GM19324 (cell line): Measurements from ENCODE around the gene CA11.
"Not testable (repeated sequence)": the region's sequence is repeated elsewhere in the genome, so short reads cannot be mapped to it uniquely, and the experiment has no call there.

Experiments
- ATAC-seq: cut with Tn5 transposase; IDR thresholded peaks from one replicate; pipeline ENCODE4 v1.9.1; 2021; ENCODE audit warnings: mild to moderate bottlenecking, moderate library complexity; ENCODE audit not compliant: unreplicated experiment, low FRiP score

The CA11 gene

DNA sequence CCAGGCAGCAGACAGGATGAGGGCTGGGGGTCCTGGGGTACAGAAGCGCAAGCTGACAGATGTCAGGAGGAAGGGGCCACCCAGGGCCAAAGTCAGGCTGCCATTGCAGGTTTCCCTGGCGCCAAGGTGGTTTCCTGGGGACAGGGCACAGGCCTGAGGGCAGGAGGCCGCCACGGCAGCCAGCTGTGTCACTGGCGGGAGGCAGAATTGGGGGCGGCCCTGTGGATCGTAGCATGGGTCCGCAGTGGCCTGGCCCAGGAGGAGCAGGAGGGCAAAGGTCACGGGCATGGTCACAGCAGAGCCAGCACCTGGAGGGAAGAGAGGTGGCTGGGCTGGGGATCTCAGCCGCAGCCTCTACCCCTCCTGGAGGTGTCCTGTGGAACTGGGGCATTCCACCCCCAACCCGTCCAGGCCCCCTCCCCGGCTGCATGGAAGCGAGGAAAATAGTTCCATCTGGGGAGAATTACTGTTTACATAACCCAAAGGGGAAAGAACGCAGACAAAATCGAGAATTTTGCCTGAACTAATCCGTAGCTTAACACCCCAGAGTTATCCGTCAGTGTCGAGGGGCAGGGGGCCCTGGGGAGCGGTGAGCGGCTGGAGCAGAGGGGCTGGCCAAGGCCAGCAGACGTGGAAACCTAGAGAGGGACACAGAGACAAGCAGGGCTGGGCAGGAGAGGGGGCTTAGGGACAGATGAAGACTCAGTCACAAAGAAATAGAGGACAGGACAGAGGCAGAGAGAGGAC lies 24.9 kb upstream of the CA11 start:
- ATAC-seq: no peak

DNA sequence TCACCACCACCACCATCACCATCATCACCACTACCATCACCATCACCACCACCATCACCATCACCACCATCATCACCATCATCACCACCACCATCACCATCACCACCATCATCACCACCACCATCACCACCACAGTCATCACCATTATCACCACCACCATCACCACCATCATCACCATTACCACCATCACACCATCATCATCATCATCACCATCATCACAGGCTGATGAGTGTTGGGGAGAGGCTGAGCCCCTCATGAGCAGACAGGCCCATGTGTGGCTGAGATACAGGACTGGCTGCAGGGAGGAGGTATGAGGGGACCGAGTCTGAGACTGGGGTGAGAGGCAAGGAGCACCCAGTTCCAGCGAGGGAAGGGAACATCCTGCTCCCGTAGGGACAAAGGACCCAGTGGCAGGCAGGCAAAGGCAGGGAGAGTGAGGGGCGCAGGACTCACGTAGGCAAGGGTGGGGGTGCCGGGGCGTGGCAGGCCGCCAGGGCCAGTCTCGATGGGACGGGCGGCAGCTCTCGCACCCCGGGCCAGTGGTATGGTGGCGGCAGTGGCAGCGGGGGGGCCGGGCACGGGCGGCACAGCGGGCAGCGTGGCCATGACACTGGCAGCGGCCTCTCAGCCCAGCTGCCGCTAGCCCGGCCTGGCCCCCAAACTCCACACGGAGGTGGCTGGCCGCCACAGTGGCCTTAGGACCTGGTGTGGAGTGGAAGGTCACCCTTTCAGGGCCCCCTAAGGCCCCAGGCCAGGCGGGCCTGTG lies 24.1 kb upstream of the CA11 start:
- ATAC-seq: no peak

DNA sequence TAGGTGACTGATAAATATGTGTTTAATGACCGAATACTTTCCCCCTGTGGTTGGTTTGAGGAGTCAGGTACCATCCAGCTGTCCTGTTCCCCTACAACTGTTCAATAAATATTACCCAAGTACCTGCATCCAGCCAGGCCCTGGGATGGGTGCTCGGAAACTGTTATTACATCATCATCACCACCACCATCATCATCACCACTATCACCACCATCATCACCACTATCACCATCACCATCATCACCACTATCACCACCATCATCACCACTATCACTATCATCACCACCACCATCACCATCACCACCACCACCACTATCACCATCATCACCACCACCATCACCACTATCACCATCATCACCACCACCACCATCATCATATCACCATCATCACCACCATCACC lies 22.8 kb upstream of the CA11 start:
- ATAC-seq: no peak

DNA sequence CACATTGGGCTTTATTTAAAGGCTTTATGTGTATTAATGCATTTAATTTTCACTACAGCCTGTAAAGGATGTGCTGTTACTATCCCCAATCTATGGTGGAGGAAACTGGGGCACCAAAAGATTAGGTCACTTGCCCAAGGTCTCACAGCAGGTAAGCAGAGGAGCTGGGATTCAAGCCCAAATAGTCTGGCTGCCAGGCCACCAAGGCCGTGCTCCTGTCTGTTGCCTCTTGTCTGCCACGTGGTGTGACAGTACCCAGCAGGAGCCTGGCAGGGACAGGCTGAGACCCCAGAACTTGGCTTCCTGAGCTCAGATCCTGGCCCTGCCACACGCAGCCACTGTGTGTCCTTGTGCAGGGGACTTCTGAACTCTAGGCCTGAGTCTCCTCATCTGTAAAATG lies 22.3 kb upstream of the CA11 start:
- ATAC-seq: no peak

DNA sequence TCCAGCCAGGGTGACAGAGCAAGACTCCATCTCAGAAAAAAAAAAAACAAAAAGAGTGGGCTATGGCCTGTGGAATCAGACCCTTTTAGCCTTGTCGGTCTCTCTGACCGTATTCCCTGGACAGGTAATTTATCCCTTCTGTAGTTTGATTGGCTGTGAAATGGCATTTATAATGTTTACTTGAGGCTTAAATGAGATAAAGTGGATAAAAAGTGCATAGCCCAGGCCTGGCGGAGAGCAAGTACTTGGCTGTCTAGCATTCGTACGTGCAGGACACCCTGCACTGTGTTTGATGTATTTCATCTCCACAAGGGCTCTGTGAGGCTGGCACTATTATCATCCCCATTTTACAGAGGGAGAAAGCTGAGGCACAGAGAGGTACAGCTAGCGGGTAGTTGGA lies 19.8 kb upstream of the CA11 start:
- ATAC-seq: no peak

DNA sequence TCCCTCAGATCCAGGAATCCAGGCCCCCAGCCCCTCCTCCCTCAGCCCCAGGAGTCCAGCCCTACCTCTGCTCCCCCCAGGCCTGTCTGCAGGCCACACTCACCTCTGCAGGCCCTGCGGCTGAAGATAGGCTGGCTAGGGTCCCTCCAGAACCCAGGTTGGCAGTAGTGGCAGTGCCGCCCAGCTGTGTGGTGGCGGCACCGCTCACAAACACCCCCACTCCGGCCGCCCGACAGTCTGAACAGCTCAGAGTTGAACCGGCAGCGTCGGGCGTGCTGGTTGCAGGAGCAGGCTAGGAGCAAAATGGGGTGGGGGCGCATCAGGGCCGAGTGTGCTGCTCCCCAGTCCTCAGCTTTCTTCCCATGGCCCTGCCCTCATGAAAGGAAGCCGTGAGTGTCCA lies 18.5 kb upstream of the CA11 start:
- no peak for ATAC-seq

DNA sequence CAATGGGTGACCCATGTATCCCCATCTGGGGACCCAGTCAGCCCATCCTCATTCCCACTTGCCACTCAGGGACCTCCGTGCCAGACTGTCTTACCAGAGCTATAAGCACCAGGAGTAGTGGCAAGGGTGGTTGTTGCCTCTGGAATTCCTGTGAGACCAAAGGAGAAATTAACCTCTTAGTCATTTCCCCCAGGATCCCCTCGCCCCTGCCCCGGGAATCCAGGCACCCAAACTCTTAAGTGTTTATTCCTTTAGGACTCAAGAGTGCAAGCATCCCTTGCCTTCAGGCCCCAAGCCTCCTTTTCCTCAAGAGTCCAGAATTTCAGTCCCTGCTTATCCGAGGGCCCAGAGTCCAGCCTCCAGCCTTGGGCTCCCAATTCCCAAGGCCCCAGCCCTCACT lies 17.7 kb upstream of the CA11 start:
- ATAC-seq: no peak

DNA sequence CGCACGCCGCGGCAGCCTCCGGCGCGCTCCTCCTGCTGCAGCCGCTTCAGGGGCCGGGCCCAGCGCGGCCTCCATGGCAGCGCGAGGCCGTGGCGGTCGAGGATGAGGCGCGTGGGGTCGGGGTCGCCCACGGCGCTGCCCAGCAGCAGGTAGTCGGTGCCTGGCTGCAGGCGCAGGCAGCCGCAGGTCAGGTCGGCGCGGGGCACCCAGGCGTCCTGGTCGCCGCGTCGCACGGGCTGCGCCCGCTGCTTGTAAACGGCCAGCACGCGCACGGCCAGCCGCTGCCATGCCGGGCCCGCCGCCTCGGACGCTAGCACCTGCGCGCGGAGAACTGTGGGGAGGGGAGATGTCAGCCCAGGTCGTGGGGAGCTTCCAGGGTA lies 15.7 kb upstream of the CA11 start:
- ATAC-seq: no peak

DNA sequence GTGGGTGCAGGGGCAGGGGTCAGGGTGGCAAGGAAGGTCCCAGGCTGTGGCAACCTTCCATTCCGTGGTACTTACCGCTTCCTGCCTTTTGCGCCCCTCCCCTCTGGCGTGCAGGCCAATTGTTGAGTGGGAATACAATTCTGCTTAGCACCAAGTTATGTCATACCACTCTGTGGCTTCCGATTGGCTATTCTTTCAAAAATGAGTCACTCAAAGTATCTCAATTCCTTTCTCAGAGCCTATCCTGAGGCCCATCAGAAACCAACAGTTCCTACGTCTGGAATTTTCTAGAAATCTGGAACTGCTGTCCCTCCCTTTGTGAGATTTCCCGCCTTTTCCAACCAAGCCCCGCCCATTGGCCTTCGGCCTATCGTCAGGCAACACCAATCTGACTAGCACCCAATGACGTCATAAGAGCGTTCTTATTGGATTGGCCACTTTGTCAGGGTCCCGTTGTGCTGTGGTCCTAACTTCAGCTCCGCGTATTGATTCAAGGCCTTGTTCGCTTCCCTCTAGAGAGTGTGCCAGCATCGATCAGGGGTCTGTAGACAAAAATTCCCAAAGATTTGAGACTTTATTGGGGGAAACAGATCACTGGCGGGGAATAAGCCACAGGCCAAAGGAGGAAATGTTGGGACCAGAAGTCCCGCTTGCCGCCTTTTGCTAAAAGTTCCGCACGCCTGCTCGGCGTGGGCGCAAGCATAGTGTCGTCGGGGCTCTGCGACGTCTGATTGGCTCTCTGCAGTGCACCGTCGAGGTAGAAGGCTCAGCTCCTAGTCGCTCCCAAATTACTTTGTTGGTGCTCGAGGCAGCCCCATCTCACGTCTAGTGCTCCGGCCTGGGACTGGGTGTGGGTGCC lies 15.1 kb upstream of the CA11 start:
- peak; percentile 83 for ATAC-seq

DNA sequence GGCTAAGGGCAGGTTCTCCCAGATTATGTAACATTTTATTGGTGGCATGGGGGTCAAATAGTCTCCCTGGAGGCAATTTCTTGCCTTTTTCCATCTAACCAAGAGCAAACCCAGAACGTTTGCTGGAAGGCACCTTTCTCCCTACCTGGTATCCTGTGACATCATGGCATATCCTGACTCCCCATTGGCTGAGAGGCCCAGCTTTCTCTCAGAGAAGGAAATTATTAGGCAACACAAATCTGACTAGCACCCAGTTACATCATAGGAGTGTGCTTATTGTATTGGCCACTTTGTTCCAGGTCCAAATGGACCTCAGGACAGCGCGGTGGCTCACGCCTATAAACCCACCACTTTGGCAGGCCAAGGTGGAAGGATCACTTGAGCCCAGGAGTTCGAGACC lies 13.8 kb upstream of the CA11 start:
- ATAC-seq: no peak

DNA sequence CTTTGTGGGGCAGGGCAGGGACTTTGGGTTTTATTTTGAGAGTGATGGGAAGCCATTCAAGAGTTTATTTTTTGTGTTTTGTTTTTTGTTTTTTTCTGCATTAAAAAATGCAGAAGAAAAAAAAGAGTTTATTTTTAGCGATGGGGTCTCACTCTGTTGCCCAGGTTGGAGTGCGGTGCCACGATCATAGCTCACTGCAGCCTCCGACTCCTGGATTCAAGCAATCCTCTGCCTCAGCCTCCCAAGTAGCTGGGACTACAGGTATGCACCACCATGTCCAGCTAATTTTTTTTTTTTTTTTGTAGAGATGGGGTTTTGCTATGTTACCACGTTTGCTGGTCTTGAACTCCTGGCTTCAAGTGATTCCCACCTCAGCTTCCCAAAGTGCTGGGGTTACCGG lies 12.5 kb upstream of the CA11 start:
- ATAC-seq: no peak

DNA sequence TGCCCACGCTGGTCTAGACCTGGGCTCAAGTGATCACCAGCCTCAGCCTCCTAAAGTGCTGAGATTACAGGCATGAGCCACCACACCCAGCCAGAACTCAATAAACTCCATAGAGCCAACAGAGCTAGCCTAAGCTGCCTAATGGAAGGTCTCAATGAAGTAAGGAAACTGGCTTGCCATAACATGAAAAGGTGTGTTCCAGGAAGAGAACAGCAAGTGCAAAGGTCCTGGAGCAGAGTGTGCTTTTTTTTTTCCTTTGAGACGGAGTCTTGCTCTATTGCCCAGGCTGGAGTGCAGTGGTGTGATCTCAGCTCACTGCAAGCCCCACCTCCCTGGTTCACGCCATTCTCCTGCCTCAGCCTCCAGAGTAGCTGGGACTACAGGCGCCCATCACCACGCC lies 11.8 kb upstream of the CA11 start:
- not testable (repeated sequence) for ATAC-seq

DNA sequence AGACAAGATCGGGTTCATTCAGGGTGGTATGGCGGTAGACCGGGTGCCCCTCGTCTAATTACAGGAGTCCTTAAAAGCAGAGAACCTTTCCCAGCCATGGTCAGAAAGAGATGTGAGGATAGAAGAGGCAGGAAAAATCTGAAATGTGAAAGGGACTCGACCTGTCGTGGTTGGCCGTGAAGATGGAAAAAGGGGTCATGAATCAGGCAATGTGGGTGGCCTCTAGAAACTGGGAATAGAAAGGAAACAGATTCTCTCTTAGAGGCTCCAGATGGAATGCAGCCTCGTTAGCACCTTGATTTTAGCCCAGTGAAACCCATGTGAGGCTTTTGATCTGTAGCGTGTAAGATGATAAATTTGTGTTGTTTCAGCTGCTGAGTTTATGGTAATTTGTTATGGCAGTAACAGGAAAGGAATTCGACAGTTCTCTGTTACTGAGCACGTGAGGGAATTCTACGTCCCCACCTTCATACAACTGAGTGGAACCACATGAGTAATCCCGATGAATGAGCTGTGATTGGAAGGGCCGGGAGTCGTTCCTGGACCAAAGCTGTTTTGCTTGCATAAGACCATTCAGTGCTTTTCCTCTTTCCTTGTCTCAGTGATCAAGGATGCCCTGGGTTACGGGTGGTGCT lies 11.0 kb upstream of the CA11 start:
- ATAC-seq: no peak

DNA sequence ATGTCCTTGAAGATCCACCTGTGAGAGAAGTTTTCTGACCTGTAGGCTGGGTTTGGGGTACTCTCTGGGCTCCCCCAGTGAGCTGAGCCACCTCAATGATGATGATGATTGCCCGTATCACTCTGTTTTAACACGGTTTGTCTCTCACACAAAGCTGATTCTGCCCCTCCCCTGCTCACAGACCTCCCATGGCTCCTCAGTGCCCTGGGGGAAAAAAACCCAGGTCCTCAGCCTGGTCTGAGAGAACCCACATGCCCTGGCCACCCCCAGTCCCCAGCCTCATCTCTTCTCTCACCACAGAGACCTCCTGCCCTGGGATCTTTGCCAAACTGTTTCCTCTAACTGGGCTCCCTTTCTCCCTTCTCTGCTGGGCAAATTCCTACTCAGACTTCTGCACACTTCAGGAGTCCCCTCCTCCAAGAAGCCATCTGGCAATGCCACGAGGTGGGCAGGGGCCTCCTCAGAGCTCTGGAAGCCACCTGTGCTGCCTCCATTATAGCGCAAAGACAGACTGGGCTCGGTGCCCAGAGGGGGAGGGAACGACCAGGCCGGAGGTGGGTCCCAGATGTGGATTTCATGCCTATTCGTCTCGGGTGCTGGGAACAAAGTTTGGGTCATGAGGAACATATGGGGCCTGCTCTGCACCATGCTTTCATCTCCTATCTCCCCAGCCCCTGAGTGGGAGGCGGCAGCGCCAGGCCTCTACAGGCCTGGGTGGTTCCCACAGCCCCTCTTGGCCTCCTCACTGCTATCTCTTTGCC lies 8.5 kb upstream of the CA11 start:
- no peak for ATAC-seq

DNA sequence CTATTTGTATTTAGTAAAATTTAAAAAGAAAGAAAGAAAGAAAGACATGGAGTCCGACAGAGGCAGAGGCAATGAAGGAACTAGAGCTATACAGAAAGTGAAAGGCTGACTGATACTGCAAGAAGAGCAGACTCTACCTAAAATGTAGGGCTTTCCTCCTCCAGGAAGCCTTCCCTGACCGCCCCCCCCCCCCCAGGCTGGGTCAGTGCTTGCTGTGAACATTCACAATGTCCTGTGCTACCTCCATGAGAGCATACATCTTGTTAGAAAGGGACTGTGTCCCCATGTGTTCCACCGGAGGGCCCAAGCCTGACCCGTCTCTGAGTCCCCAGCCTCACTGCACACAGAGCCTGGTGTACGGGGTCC lies 5.7 kb upstream of the CA11 start:
- ATAC-seq: no peak

DNA sequence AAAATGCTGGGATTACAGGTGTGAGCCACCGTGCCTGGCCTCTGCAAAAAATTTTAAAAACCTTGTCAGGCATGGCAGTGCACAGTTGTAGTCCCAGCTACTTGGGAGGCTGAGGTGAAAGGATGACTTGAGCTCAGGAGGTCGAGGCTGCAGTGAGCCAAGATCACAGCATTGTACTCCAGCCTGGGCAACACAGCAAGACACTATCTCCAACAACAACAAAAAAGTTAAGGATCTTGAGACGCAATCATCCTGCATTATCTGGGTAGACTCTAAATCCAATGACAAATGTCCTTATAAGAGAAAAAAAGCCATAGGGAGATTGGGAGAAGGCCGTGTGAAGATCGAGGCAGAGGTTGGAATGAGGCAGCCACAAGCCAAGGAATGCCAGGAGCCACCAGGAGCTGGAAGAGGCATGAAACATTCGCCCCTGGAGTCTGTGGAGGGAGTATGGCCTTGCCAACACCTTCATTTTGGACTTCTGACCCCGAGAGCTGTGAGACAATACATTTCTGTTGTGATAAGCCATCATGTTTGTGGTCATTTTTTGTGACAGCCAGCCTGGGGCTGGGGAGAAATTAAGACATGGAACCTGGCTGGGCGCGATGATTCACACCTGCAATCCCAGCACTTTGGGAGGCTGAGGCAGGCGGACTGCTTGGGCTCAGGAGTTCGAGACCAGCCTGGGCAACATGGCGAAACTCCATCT lies 5.1 kb upstream of the CA11 start:
- no peak for ATAC-seq

DNA sequence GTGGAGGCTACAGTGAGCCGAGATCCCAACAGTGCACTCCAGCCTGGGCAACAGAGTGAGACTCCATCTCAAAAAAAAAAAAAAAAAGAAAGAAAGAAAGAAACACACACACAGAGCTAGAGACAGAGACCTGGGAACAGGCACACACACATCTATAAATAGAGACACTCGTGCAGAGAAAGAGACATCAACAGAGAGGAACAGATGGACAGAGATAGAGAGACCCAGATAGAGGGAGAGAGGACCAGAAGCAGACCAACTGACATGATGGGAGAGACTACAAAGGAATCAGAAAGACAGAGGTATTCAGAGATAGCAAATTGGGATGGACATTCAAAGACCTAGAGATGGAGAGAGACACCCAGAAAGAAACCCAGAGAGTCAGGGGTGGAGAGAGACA lies 2.1 kb upstream of the CA11 start:
- no peak for ATAC-seq

DNA sequence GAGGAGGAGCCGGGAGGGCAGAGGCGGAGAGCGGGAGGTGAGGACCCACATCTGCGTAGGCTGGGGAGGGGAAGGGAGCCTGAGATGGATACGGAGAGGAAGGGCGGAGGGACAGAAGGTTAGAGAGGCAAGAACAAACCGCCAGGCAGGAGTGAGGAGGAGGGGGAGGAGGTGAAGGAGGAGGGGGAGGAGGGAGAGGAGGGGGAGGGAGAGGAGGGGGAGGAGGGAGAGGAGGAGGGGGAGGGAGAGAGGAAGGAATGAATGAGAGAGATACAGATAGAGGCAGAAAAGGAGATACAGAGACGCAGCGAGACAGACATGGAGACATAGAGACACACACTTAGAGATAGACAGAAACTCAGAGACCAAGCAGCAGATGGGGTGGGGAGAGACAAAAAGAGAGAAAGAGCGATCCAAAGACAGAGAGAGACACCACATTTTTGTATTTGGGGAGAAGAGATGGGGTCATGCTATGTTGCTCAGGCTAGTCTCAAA lies 782 bp upstream of the CA11 start:
- ATAC-seq: no peak

DNA sequence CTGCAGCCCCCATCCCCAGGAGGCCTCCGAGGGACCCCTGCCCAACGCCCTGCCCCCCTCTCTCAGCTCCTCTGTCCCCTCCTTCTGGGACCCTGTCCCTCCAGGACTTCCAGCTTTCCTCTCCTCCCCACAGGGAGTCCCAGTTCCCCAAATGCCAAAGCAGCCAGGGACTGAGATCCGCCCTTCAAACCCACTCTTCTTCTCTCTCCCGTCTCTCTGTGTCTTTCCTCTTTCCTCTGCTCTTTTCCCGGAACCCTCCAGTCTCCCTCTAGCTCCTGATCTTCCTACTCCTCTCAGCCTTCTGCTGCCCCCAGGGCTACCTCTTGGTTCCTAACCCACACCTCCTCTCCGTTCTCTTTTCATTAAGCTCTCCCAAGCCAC lies 377 bp downstream of the CA11 start:
- no peak for ATAC-seq
